HepG2 (cell line): ENCODE data around the gene CHCHD6. TPM values are rescaled to one million over a fixed set of nuclear protein-coding genes. Genes with fewer than 3 reads are reported as not detected.

Experiments
- GRHL1 ChIP-seq: sonication (generic); formaldehyde crosslinking; conservative IDR thresholded peaks from 2 replicates; pipeline ENCODE4 v1.8.0; 2022; ENCODE audit warnings: missing genetic modification reagents
- KDM5A ChIP-seq: fragments of 200-600 bp; sonication (generic); IDR thresholded peaks from 2 replicates; pipeline ENCODE4 v1.7.0; 2018; ENCODE audit warnings: antibody characterized with exemption, mild to moderate bottlenecking, low read length, borderline replicate concordance
- NR3C1 ChIP-seq: sonication (generic); formaldehyde crosslinking; IDR thresholded peaks from 2 replicates; pipeline ENCODE4 v1.4.0; 2020; ENCODE audit warnings: missing genetic modification reagents
- ZNF253 ChIP-seq: sonication (generic); formaldehyde crosslinking; IDR thresholded peaks from 2 replicates; pipeline ENCODE4 v1.8.0; 2022; ENCODE audit warnings: mild to moderate bottlenecking, missing genetic modification reagents, borderline replicate concordance
- ZNF720 ChIP-seq: sonication (generic); formaldehyde crosslinking; IDR thresholded peaks from 2 replicates; pipeline ENCODE4 v1.4.0; 2020; ENCODE audit warnings: missing genetic modification reagents
- polyA plus RNA-seq, 8 experiments: library from polyadenylated mRNA; depleted of rRNA in 3 of 8; stranded (reverse) in 7 of 8; unstranded in 1 of 8; fragments of >200 nt; fragmentation: Illumina TruSeq in 4 of 8; extraction: Trizol in 4 of 8; gene quantifications; 2 replicates each; pipeline versions ENCODE4 v1.2.1 to v1.2.3, GENCODE V29; 2011 to 2016; ENCODE audit warnings: low read depth in 4 of 8, missing spikeins in 1 of 8, mixed read lengths in 1 of 8; ENCODE audit not compliant: insufficient read depth in 1 of 8
- total RNA-seq, 5 experiments: library from RNA; depleted of rRNA; stranded (reverse); fragments of >200 nt; fragmentation: Illumina TruSeq; extraction: Trizol; gene quantifications; 2 replicates each; pipeline ENCODE4 v1.2.3, GENCODE V29; 2016; ENCODE audit warnings: low read depth in 1 of 5
- TF ChIP-seq, protein P1 (sequence below): sonication (generic); formaldehyde crosslinking; IDR thresholded peaks from 2 replicates; pipeline ENCODE4 v1.4.0; 2020; ENCODE audit warnings: missing genetic modification reagents
- TF ChIP-seq, protein P2 (sequence below): sonication (generic); formaldehyde crosslinking; conservative IDR thresholded peaks from 2 replicates; pipeline ENCODE4 v1.8.1; 2023; ENCODE audit warnings: missing genetic modification reagents
- TF ChIP-seq, protein P3 (sequence below): sonication (generic); formaldehyde crosslinking; IDR thresholded peaks from 2 replicates; pipeline ENCODE4 v1.4.0; 2020; ENCODE audit warnings: missing genetic modification reagents

Gene CHCHD6
- total and polyA plus RNA-seq, 2 of the 13 experiments (the other 11 are each of a cell fraction or from before 2014, with no cell fraction given) = 20.3 to 20.8 TPM

DNA sequence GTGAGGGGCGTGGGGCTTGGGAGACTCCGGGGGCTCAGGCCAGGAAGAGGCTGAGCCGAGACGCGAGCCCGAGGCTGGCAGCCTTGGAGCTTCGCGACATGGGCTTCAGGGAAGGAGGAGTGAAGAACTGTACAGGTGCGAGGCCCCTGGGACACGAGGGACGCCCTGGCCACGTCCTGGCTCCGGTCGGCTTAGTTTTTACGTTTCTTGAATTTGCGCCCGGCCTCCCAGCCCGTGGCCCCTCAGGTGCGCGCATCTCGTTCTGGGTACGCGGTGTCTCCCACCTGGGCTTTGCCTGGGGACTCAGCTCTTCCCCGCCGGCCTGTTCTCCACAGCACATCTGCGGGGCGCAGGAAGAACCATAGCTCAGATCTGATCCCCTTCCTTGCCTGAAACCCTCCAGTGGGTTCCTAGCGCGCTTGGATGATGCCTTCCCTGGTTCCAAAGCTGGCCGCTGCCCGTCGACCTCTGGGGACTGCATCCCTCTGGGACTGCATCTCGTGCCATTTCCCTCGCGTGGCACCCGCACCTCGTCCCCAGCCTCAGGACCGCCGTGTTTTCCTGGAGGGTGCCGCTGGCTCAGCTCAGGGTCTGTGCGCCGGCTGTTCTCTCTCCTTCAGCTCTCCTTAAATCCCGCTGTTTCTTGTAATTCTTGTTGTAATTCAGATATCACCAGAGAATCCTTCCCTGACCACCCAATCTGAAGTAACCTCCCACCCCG is 614 bp downstream of the CHCHD6 start (continued):
- TF ChIP-seq, protein P1, sequence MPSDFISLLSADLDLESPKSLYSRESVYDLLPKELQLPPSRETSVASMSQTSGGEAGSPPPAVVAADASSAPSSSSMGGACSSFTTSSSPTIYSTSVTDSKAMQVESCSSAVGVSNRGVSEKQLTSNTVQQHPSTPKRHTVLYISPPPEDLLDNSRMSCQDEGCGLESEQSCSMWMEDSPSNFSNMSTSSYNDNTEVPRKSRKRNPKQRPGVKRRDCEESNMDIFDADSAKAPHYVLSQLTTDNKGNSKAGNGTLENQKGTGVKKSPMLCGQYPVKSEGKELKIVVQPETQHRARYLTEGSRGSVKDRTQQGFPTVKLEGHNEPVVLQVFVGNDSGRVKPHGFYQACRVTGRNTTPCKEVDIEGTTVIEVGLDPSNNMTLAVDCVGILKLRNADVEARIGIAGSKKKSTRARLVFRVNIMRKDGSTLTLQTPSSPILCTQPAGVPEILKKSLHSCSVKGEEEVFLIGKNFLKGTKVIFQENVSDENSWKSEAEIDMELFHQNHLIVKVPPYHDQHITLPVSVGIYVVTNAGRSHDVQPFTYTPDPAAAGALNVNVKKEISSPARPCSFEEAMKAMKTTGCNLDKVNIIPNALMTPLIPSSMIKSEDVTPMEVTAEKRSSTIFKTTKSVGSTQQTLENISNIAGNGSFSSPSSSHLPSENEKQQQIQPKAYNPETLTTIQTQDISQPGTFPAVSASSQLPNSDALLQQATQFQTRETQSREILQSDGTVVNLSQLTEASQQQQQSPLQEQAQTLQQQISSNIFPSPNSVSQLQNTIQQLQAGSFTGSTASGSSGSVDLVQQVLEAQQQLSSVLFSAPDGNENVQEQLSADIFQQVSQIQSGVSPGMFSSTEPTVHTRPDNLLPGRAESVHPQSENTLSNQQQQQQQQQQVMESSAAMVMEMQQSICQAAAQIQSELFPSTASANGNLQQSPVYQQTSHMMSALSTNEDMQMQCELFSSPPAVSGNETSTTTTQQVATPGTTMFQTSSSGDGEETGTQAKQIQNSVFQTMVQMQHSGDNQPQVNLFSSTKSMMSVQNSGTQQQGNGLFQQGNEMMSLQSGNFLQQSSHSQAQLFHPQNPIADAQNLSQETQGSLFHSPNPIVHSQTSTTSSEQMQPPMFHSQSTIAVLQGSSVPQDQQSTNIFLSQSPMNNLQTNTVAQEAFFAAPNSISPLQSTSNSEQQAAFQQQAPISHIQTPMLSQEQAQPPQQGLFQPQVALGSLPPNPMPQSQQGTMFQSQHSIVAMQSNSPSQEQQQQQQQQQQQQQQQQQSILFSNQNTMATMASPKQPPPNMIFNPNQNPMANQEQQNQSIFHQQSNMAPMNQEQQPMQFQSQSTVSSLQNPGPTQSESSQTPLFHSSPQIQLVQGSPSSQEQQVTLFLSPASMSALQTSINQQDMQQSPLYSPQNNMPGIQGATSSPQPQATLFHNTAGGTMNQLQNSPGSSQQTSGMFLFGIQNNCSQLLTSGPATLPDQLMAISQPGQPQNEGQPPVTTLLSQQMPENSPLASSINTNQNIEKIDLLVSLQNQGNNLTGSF (CRISPR knock-in tag) = 0 out of 2 replicates have a peak, but pooled peaks have one; percentile 50
- TF ChIP-seq, protein P2, sequence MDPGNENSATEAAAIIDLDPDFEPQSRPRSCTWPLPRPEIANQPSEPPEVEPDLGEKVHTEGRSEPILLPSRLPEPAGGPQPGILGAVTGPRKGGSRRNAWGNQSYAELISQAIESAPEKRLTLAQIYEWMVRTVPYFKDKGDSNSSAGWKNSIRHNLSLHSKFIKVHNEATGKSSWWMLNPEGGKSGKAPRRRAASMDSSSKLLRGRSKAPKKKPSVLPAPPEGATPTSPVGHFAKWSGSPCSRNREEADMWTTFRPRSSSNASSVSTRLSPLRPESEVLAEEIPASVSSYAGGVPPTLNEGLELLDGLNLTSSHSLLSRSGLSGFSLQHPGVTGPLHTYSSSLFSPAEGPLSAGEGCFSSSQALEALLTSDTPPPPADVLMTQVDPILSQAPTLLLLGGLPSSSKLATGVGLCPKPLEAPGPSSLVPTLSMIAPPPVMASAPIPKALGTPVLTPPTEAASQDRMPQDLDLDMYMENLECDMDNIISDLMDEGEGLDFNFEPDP (CRISPR knock-in tag) = 0 out of 2 replicates have a peak, but pooled peaks have one; percentile 33
- TF ChIP-seq GRHL1 (CRISPR knock-in tag) (no peak), KDM5A (peak; percentile 58; the same call in 1 of the 2 replicates), NR3C1 (CRISPR knock-in tag) (no peak), ZNF720 (CRISPR knock-in tag) (no peak), ZNF253 (CRISPR knock-in tag) (0 out of 2 replicates have a peak, but pooled peaks have one; percentile 51)
- TF ChIP-seq, protein P3, sequence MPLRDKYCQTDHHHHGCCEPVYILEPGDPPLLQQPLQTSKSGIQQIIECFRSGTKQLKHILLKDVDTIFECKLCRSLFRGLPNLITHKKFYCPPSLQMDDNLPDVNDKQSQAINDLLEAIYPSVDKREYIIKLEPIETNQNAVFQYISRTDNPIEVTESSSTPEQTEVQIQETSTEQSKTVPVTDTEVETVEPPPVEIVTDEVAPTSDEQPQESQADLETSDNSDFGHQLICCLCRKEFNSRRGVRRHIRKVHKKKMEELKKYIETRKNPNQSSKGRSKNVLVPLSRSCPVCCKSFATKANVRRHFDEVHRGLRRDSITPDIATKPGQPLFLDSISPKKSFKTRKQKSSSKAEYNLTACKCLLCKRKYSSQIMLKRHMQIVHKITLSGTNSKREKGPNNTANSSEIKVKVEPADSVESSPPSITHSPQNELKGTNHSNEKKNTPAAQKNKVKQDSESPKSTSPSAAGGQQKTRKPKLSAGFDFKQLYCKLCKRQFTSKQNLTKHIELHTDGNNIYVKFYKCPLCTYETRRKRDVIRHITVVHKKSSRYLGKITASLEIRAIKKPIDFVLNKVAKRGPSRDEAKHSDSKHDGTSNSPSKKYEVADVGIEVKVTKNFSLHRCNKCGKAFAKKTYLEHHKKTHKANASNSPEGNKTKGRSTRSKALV (CRISPR knock-in tag) = peak; percentile 78; the same call in 1 of the 2 replicates
